CD1c-positive myeloid dendritic cell (primary cell): ENCODE results near the gene PRKCB.
"Not testable (repeated sequence)": the region's sequence is repeated elsewhere in the genome, so short reads cannot be mapped to it uniquely, and the experiment has no call there.

ENCODE experiments used
- DNase-seq: peaks from one replicate; pipeline ENCODE4 v3.0.0-alpha.2; 2016; ENCODE audit errors: extremely low spot score

The PRKCB gene

GRCh38 chr16:24234737-24235136, 399.0 kb downstream of the PRKCB start:
- DNase-seq: no peak

- no peak for DNase-seq
Observed at GRCh38 chr16:24235806-24236205, 400.0 kb downstream of the PRKCB start.

GRCh38 chr16:24238846-24239245, 403.1 kb downstream of the PRKCB start:
- not testable (repeated sequence) for DNase-seq

GRCh38 chr16:24246911-24247607, 411.3 kb downstream of the PRKCB start:
- DNase-seq: no peak

- peak; percentile 65 for DNase-seq
Observed at GRCh38 chr16:24253192-24253591, 417.4 kb downstream of the PRKCB start.

GRCh38 chr16:24255456-24256371, 419.9 kb downstream of the PRKCB start, which contains the start of gene CACNG3:
TSS of gene CACNG3 (plus strand) at chr16:24256335. CDS start at chr16:24256755, 420 bp downstream.
- peak; percentile 61 for DNase-seq

GRCh38 chr16:24257958-24258357, 422.2 kb downstream of the PRKCB start:
- peak; percentile 11 for DNase-seq

GRCh38 chr16:24258791-24259190, 423.0 kb downstream of the PRKCB start:
- DNase-seq: peak; percentile 48

GRCh38 chr16:24262816-24263215, 427.0 kb downstream of the PRKCB start:
- no peak for DNase-seq
